AG09309 (cell line): ENCODE results near the gene MARCKS.

Experiments
- DNase-seq: peaks from one replicate; pipeline ENCODE4 v3.0.0-alpha.2; 2010; ENCODE audit warnings: low read depth
- H3K4me3 ChIP-seq: 2 replicates; pipeline ENCODE4 v1.5.1; 2011; ENCODE audit warnings: mild to moderate bottlenecking, low read depth, low read length, moderate library complexity; ENCODE audit not compliant: control insufficient read depth
- TF ChIP-seq, protein P1 (sequence below): IDR thresholded peaks from 2 replicates; pipeline ENCODE4 v1.5.1; 2011; ENCODE audit warnings: mild to moderate bottlenecking, low read depth, low read length, inconsistent platforms; ENCODE audit not compliant: insufficient read depth, control insufficient read depth; ENCODE audit errors: missing control alignments

The MARCKS gene

GRCh38 chr6:113829696-113830045 lies 27.5 kb upstream of the MARCKS start:
- H3K4me3 ChIP-seq: no peak overlapping the region
- TF ChIP-seq, protein P1, sequence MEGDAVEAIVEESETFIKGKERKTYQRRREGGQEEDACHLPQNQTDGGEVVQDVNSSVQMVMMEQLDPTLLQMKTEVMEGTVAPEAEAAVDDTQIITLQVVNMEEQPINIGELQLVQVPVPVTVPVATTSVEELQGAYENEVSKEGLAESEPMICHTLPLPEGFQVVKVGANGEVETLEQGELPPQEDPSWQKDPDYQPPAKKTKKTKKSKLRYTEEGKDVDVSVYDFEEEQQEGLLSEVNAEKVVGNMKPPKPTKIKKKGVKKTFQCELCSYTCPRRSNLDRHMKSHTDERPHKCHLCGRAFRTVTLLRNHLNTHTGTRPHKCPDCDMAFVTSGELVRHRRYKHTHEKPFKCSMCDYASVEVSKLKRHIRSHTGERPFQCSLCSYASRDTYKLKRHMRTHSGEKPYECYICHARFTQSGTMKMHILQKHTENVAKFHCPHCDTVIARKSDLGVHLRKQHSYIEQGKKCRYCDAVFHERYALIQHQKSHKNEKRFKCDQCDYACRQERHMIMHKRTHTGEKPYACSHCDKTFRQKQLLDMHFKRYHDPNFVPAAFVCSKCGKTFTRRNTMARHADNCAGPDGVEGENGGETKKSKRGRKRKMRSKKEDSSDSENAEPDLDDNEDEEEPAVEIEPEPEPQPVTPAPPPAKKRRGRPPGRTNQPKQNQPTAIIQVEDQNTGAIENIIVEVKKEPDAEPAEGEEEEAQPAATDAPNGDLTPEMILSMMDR: no peak
- peak; percentile 69 for DNase-seq

- TF ChIP-seq, protein P1: no peak
- H3K4me3 ChIP-seq: no peak overlapping the region
- DNase-seq: no peak
Observed at GRCh38 chr6:113830140-113830539, 27.0 kb upstream of the MARCKS start.

- DNase-seq: no peak
- TF ChIP-seq, protein P1: no peak
- H3K4me3 ChIP-seq: no peak overlapping the region
Observed at GRCh38 chr6:113833537-113833936, 23.6 kb upstream of the MARCKS start.

GRCh38 chr6:113837170-113837569 lies 20.0 kb upstream of the MARCKS start:
- TF ChIP-seq, protein P1: no peak
- no peak for DNase-seq
- no peak overlapping the region for H3K4me3 ChIP-seq

DNA sequence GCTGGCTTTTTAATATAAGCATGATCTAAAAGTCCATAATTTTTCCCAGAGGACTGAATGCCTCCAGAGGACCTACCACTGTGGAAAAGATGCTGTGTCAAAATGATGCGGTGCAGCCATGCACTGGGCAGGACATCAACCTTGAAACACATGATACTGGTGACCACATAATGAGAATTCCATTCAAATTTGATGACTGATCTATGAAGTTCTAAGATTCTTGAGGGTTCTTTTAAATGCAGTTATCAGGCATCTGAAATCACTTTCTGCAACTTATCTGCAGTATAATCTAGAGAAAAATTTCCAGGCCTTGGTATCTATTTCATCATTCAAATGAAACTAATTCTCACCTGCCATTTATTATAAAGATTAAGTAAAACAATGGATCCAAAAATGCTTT lies 15.0 kb upstream of the MARCKS start:
- TF ChIP-seq, protein P1: no peak
- H3K4me3 ChIP-seq: no peak overlapping the region
- DNase-seq: no peak

DNA sequence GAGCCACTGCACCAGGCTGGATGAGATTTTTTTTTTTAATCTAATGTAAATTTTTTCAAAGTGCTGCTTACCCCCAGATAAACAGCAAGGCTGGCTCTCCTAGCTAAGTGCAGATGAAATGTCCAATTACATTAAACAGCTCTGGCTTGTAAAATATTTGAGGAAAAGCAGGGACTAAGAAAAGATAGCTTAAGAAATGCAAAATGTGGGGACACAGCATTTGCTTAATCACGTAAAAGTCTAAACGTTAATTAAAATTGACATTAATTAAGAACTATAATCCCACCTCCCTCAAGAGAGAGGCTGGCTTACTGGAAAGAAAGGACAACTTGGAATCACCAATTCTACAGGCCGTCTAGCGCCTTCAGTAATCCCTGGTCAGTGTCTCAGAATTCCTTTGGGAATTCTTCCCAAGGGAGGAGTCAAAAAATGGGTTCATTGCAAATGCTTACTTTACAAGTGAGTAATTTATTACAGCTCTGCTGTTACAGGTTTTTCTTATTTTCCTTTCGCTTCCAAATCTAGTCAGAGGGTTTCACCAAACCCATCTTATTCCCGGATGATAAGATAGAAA lies 13.6 kb upstream of the MARCKS start:
- DNase-seq: no peak
- no peak overlapping the region for H3K4me3 ChIP-seq
- TF ChIP-seq, protein P1: no peak

- no peak for DNase-seq
- no peak overlapping the region for H3K4me3 ChIP-seq
- TF ChIP-seq, protein P1: no peak
Observed at GRCh38 chr6:113846577-113846976, 10.6 kb upstream of the MARCKS start.
